ENCODE results near the gene PARD3B. TPM values are rescaled to one million over a fixed set of nuclear protein-coding genes. Genes with fewer than 3 reads are reported as not detected.
A peak's percentile ranks its signal among the peaks of the same experiment; 100 is the strongest.

PARD3B gene
- total and polyA plus RNA-seq, 2 of the 13 experiments (the other 11 are each of a cell fraction or from before 2014, with no cell fraction given): 0.71 to 2.3 TPM

GRCh38 chr2:204988836-204989235 is 443.6 kb downstream of the PARD3B start (continued):
- TF ChIP-seq ZNF253 (CRISPR knock-in tag; IDR thresholded peaks at IDR 0.05; ENCODE audit: borderline replicate concordance) (no peak), ZSCAN25 (CRISPR knock-in tag; IDR thresholded peaks at IDR 0.05) (no peak), TBX2 (CRISPR knock-in tag; IDR thresholded peaks at IDR 0.05; ENCODE audit: borderline replicate concordance) (no peak), ZFX (CRISPR knock-in tag; IDR thresholded peaks at IDR 0.05; ENCODE audit: low read depth) (no peak)

GRCh38 chr2:204989877-204990276 is 444.6 kb downstream of the PARD3B start:
- Histone ChIP-seq H3K9ac (ENCODE audit: insufficient read depth, low read depth, low read length) (no peak overlapping the region), H4K20me1 (ENCODE audit: insufficient read depth, low read length) (no peaks in the 10 kb centered on the region), H3K4me1 (ENCODE audit: insufficient read depth, low read length) (no peaks in the 10 kb centered on the region), H3K4me2 (ENCODE audit: low read depth, low read length) (no peak overlapping the region), H3K27ac (ENCODE audit: extremely low read length, insufficient read depth, low read length) (no peak overlapping the region), H2AFZ (ENCODE audit: low read length) (no peak overlapping the region), H3K9me3 (ENCODE audit: low read length) (peaks cover 42% of the 10 kb centered on the region; the same call in 1 of the 2 replicates), H3K79me2 (ENCODE audit: insufficient read depth, low read length) (no peaks in the 10 kb centered on the region), H3K4me3 (replicated peaks in 1 of 3; ENCODE audit: insufficient read depth in 1 of 3, low read depth in 2 of 3, low read length in 3 of 3) (no peak overlapping the region), H3K36me3 (replicated peaks in 1 of 2; ENCODE audit: control insufficient read depth in 1 of 2, insufficient read depth in 2 of 2, low read length in 2 of 2) (no peaks in the 10 kb centered on the region), H3K27me3 (ENCODE audit: control insufficient read depth in 1 of 2, insufficient read depth in 2 of 2, low read length in 2 of 2) (no peaks in the 10 kb centered on the region)
- no peak for DNase-seq (ENCODE audit: low spot score)
- ChIA-PET CTCF (ENCODE audit: low intra/inter-chr PET ratio, low total read pairs) (no interaction called here), POLR2A (no interaction called here)
- no peak for FAIRE-seq
- TF ChIP-seq MAFF (IDR thresholded peaks at IDR 0.05; ENCODE audit: low read depth, low read length) (peak; percentile 44; the same call in 1 of the 2 replicates), ZNF557 (CRISPR knock-in tag; IDR thresholded peaks at IDR 0.05) (no peak), MAFK (conservative IDR thresholded peaks at IDR 0.05 in 1 of 2, IDR thresholded peaks at IDR 0.05 in 1 of 2; ENCODE audit: low read length in 2 of 2) (peak; percentile 43 to 78; a peak in 3 of 4 replicates)
- in situ Hi-C loops (cut with HindIII; ENCODE audit: extremely low pct_ligation_motif_present, low pct_unique_long_range_greater_than_20kb) (no loop called here), intact Hi-C loops (cut with micrococcal nuclease; ENCODE audit: unreplicated experiment) (no loop called here)
- no peak for ATAC-seq
- WGBS (ENCODE audit: low lambda C conversion rate): 26% methylated on average over 1 of the region's 1 CpG
- BruUV-seq (replicated peaks): no TSS peak

- Histone ChIP-seq H3K9me3 (ENCODE audit: low read length) (peaks cover 65% of the 10 kb centered on the region), H3K4me3 (replicated peaks in 1 of 3; ENCODE audit: insufficient read depth in 1 of 3, low read depth in 2 of 3, low read length in 3 of 3) (no peak overlapping the region), H3K27me3 (ENCODE audit: control insufficient read depth in 1 of 2, insufficient read depth in 2 of 2, low read length in 2 of 2) (no peaks in the 10 kb centered on the region), H3K79me2 (ENCODE audit: insufficient read depth, low read length) (no peaks in the 10 kb centered on the region), H4K20me1 (ENCODE audit: insufficient read depth, low read length) (no peaks in the 10 kb centered on the region), H3K4me2 (ENCODE audit: low read depth, low read length) (no peak overlapping the region), H2AFZ (ENCODE audit: low read length) (no peak overlapping the region), H3K9ac (ENCODE audit: insufficient read depth, low read depth, low read length) (no peak overlapping the region), H3K27ac (ENCODE audit: extremely low read length, insufficient read depth, low read length) (no peak overlapping the region), H3K4me1 (ENCODE audit: insufficient read depth, low read length) (no peaks in the 10 kb centered on the region), H3K36me3 (replicated peaks in 1 of 2; ENCODE audit: control insufficient read depth in 1 of 2, insufficient read depth in 2 of 2, low read length in 2 of 2) (no peaks in the 10 kb centered on the region)
- TF ChIP-seq MYPOP (CRISPR knock-in tag; IDR thresholded peaks at IDR 0.05) (no peak), CEBPB (IDR thresholded peaks at IDR 0.05; ENCODE audit: borderline replicate concordance, low read depth, low read length) (peak; percentile 73; the same call in 1 of the 2 replicates)
- POLR2A ChIA-PET: no interaction called here
- in situ Hi-C loops (cut with HindIII; ENCODE audit: extremely low pct_ligation_motif_present, low pct_unique_long_range_greater_than_20kb): no loop called here
- no peak for ATAC-seq
- 51% methylated on average over 8 of the region's 8 CpGs for WGBS (ENCODE audit: low lambda C conversion rate)
- CTCF ChIA-PET (ENCODE audit: low intra/inter-chr PET ratio, low total read pairs): no interaction called here
- no peak for DNase-seq (ENCODE audit: low spot score)
- intact Hi-C loops (cut with micrococcal nuclease; ENCODE audit: unreplicated experiment): no loop called here
- FAIRE-seq: no peak
- no TSS peak for BruUV-seq (replicated peaks)
These were observed 456.2 kb downstream of the PARD3B start for GRCh38 chr2:205001300-205001966.

Data from HepG2 (cell line).